ENCODE measurements around the gene SH3RF3.

The SH3RF3 gene

DNA sequence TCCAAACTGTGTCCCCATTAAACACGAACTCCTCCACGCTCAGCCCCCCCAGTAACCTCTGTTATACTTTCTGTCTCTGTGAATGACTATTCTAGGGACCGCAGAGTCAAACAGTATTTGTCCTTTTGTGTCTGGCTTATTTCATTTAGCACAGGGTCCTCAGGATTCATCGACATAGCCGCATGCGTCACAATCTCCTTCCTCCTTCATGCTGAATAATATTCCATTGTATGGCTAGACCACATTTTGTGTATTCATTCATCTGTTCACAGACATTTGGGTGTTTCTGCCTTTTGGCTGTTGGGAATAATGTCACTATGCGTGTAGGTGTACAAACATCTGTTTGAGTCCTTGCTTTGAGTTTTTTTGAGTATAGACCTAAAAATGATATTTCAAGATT lies 80.9 kb downstream of the SH3RF3 start:
- H3K23ac ChIP-seq (ENCODE audit: low read depth, low read length, poor library complexity): no peak overlapping the region
- no peak overlapping the region for H3K4me3 ChIP-seq (ENCODE audit: low read length in 2 of 2)
- no peak overlapping the region for H2AFZ ChIP-seq (ENCODE audit: low read length)
- no peak overlapping the region for H3K18ac ChIP-seq (ENCODE audit: low read length)
- H3K36me3 ChIP-seq (replicated peaks in 1 of 2; ENCODE audit: control insufficient read depth in 2 of 2, insufficient read depth in 2 of 2, low read length in 2 of 2): no peaks in the 10 kb centered on the region
- no peak overlapping the region for H3K14ac ChIP-seq (ENCODE audit: low read length)
- no peaks in the 10 kb centered on the region for H3K4me1 ChIP-seq (ENCODE audit: control insufficient read depth in 2 of 2, insufficient read depth in 1 of 2, low read depth in 1 of 2, low read length in 2 of 2)
- H3K79me1 ChIP-seq (ENCODE audit: low read depth, low read length): no peaks in the 10 kb centered on the region
- no peak overlapping the region for H4K91ac ChIP-seq (ENCODE audit: low read depth, low read length, poor library complexity)
- H2BK15ac ChIP-seq (ENCODE audit: low read length): no peak overlapping the region
- no peak overlapping the region for H2BK120ac ChIP-seq (ENCODE audit: low read depth, low read length)
- no peak overlapping the region for H2AK5ac ChIP-seq (ENCODE audit: low read depth, low read length)
- H2BK5ac ChIP-seq (ENCODE audit: low read length): no peak overlapping the region
- H2BK12ac ChIP-seq (ENCODE audit: low read length): no peak overlapping the region
- no peak overlapping the region for H4K8ac ChIP-seq (ENCODE audit: low read depth, low read length)
- H3K27me3 ChIP-seq (ENCODE audit: control insufficient read depth in 3 of 3, insufficient read depth in 3 of 3, low read depth in 1 of 3, low read length in 3 of 3): no peaks in the 10 kb centered on the region
- WGBS, 2 donors (ENCODE audit: extremely low coverage in 2 of 2, insufficient read length in 2 of 2, insufficient replicate concordance in 1 of 2): no CpG with 5 or more reads among the region's 7 CpGs
- H3K9me3 ChIP-seq (replicated peaks in 1 of 2; ENCODE audit: control insufficient read depth in 2 of 2, insufficient read depth in 1 of 2, low read depth in 1 of 2, low read length in 2 of 2): peaks cover 0 to 6% of the 10 kb centered on the region in 2 donors
- no peak overlapping the region for H3K4me2 ChIP-seq (ENCODE audit: insufficient read depth, low read length, poor library complexity, severe bottlenecking)
- no peak overlapping the region for H3K9ac ChIP-seq (ENCODE audit: low read depth, low read length, poor library complexity)
- H3K4ac ChIP-seq (ENCODE audit: low read length): no peak overlapping the region
- H3K27ac ChIP-seq (replicated peaks; ENCODE audit: low read length): no peak overlapping the region
- DNase-seq (ENCODE audit: low spot score): no peak

DNA sequence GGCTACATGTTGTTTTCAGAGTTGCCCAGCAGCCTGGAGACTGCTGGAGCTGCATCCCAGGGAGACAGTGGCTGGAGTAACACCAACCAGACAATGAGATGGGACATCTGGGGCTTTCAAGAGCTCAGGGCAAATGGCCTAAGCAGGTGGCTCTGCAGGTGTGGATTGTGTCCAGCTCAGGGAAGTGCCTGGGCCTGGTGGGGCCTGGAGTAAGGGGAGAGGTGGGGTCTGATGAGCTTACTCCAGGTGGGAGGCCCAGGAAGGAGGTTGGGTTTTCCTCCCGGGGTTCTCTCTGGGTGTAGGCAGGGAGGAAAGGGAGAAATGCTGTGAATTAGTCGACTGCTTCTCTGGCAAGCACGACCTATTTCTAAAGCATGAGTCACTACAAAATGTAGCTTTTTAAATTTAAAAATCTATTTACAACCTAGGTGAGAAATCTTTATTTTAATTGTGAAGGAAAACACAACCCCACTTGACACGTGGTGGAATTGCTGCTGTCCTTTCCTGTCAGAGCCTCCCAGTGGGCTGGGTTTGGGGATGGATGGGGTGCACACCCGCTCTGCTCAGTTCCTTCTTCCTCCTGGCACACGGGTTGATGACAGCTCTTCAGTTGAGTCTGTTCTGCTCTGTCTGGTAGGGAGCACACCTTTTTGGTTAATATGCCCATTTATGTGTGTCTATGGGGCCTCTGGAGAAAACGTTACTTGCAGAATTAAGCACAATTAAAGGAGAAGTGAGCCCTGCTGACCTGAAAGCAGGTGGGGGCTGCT lies 81.6 kb downstream of the SH3RF3 start:
- Histone ChIP-seq H3K36me3 (replicated peaks in 1 of 2; ENCODE audit: control insufficient read depth in 2 of 2, insufficient read depth in 2 of 2, low read length in 2 of 2) (no peaks in the 10 kb centered on the region), H3K23ac (ENCODE audit: low read depth, low read length, poor library complexity) (no peak overlapping the region), H3K4ac (ENCODE audit: low read length) (no peak overlapping the region), H4K91ac (ENCODE audit: low read depth, low read length, poor library complexity) (no peak overlapping the region), H3K14ac (ENCODE audit: low read length) (no peak overlapping the region), H3K18ac (ENCODE audit: low read length) (no peak overlapping the region), H3K9me3 (replicated peaks in 1 of 2; ENCODE audit: control insufficient read depth in 2 of 2, insufficient read depth in 1 of 2, low read depth in 1 of 2, low read length in 2 of 2) (peaks cover 0 to 6% of the 10 kb centered on the region in 2 donors), H4K8ac (ENCODE audit: low read depth, low read length) (no peak overlapping the region), H2BK5ac (ENCODE audit: low read length) (no peak overlapping the region), H2AFZ (ENCODE audit: low read length) (no peak overlapping the region), H3K79me1 (ENCODE audit: low read depth, low read length) (no peaks in the 10 kb centered on the region), H2AK5ac (ENCODE audit: low read depth, low read length) (no peak overlapping the region), H2BK120ac (ENCODE audit: low read depth, low read length) (no peak overlapping the region), H3K27me3 (ENCODE audit: control insufficient read depth in 3 of 3, insufficient read depth in 3 of 3, low read depth in 1 of 3, low read length in 3 of 3) (no peaks in the 10 kb centered on the region), H3K4me3 (ENCODE audit: low read length in 2 of 2) (no peak overlapping the region), H3K4me1 (ENCODE audit: control insufficient read depth in 2 of 2, insufficient read depth in 1 of 2, low read depth in 1 of 2, low read length in 2 of 2) (no peaks in the 10 kb centered on the region), H3K4me2 (ENCODE audit: insufficient read depth, low read length, poor library complexity, severe bottlenecking) (no peak overlapping the region), H2BK15ac (ENCODE audit: low read length) (no peak overlapping the region), H2BK12ac (ENCODE audit: low read length) (no peak overlapping the region), H3K27ac (replicated peaks; ENCODE audit: low read length) (no peak overlapping the region), H3K9ac (ENCODE audit: low read depth, low read length, poor library complexity) (no peak overlapping the region)
- no peak for DNase-seq (ENCODE audit: low spot score)
- no CpG with 5 or more reads among the region's 7 CpGs for WGBS, 2 donors (ENCODE audit: extremely low coverage in 2 of 2, insufficient read length in 2 of 2, insufficient replicate concordance in 1 of 2)

DNA sequence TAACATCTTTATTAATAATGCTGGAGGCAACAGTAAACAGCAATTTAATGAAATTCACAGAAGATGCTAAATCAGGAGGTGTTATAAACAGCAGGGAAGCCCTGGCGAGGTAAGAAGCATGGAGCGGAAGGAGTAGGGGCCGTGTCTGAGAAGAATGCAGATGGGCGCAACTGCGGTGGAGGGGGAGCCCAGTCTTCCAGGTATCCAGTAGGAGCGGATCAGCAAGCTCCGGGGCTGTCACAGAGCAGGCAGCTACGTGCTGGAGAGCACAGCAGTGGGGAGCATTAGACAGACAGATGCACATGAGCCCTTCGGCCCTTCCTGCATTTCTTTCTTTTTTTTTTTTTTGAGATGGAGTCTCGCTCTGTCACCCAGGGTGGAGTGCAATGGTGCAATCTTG lies 82.3 kb downstream of the SH3RF3 start:
- no peak overlapping the region for H4K8ac ChIP-seq (ENCODE audit: low read depth, low read length)
- peaks cover under 1 to 6% of the 10 kb centered on the region in 2 donors for H3K9me3 ChIP-seq (replicated peaks in 1 of 2; ENCODE audit: control insufficient read depth in 2 of 2, insufficient read depth in 1 of 2, low read depth in 1 of 2, low read length in 2 of 2)
- no peaks in the 10 kb centered on the region for H3K27me3 ChIP-seq (ENCODE audit: control insufficient read depth in 3 of 3, insufficient read depth in 3 of 3, low read depth in 1 of 3, low read length in 3 of 3)
- H2AFZ ChIP-seq (ENCODE audit: low read length): no peak overlapping the region
- no peak overlapping the region for H3K9ac ChIP-seq (ENCODE audit: low read depth, low read length, poor library complexity)
- H3K4me3 ChIP-seq (ENCODE audit: low read length in 2 of 2): no peak overlapping the region
- H2BK15ac ChIP-seq (ENCODE audit: low read length): no peak overlapping the region
- H4K91ac ChIP-seq (ENCODE audit: low read depth, low read length, poor library complexity): no peak overlapping the region
- no peak overlapping the region for H2AK5ac ChIP-seq (ENCODE audit: low read depth, low read length)
- H3K4ac ChIP-seq (ENCODE audit: low read length): no peak overlapping the region
- H3K23ac ChIP-seq (ENCODE audit: low read depth, low read length, poor library complexity): no peak overlapping the region
- H3K27ac ChIP-seq (replicated peaks; ENCODE audit: low read length): no peak overlapping the region
- H3K4me1 ChIP-seq (ENCODE audit: control insufficient read depth in 2 of 2, insufficient read depth in 1 of 2, low read depth in 1 of 2, low read length in 2 of 2): no peaks in the 10 kb centered on the region
- no peak overlapping the region for H3K14ac ChIP-seq (ENCODE audit: low read length)
- no peak overlapping the region for H2BK12ac ChIP-seq (ENCODE audit: low read length)
- no peak overlapping the region for H2BK5ac ChIP-seq (ENCODE audit: low read length)
- no peak overlapping the region for H2BK120ac ChIP-seq (ENCODE audit: low read depth, low read length)
- no peaks in the 10 kb centered on the region for H3K36me3 ChIP-seq (replicated peaks in 1 of 2; ENCODE audit: control insufficient read depth in 2 of 2, insufficient read depth in 2 of 2, low read length in 2 of 2)
- no peak overlapping the region for H3K4me2 ChIP-seq (ENCODE audit: insufficient read depth, low read length, poor library complexity, severe bottlenecking)
- H3K79me1 ChIP-seq (ENCODE audit: low read depth, low read length): no peaks in the 10 kb centered on the region
- H3K18ac ChIP-seq (ENCODE audit: low read length): no peak overlapping the region
- no CpG with 5 or more reads among the region's 10 CpGs for WGBS, 2 donors (ENCODE audit: extremely low coverage in 2 of 2, insufficient read length in 2 of 2, insufficient replicate concordance in 1 of 2)
- DNase-seq (ENCODE audit: low spot score): no peak

DNA sequence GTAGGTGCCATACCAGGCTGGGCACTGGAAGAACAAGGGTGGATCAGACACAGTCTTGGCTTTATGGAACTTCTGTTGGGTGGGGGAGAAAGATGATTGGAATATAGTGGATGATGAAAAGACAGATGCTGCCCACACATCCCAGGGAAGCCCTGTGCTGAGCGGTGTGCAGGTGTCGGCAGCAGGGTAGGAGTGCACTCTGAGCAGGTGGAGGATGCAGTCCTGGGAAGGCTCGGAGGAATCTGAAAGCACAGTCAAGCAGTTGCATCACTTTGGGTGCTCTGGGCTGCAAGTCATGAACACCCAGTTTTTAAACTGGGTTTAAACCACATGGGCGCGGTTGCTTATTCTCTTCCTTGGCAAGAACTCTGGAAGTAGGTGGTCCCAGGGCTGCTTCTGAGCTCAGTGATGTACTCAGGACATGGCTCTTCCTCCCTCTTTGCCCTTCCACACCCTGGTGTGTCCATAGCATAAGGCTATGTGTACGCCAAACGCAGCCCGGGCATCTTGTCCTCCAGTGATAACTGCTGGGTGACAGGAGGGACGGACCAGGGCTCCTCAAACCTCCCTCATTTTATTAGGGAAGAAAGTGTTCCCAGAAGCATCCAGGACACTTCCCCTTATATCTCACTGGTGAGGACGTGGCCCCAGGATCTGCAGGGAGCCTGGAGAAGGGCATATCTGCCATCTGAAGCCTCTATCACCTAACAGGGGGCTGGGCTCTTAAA lies 84.0 kb downstream of the SH3RF3 start:
- Histone ChIP-seq H3K4me3 (ENCODE audit: low read length in 2 of 2) (no peak overlapping the region), H2AFZ (ENCODE audit: low read length) (no peak overlapping the region), H3K79me1 (ENCODE audit: low read depth, low read length) (no peaks in the 10 kb centered on the region), H3K9ac (ENCODE audit: low read depth, low read length, poor library complexity) (no peak overlapping the region), H2BK12ac (ENCODE audit: low read length) (no peak overlapping the region), H3K9me3 (replicated peaks in 1 of 2; ENCODE audit: control insufficient read depth in 2 of 2, insufficient read depth in 1 of 2, low read depth in 1 of 2, low read length in 2 of 2) (peaks cover 1 to 6% of the 10 kb centered on the region in 2 donors), H3K4ac (ENCODE audit: low read length) (no peak overlapping the region), H4K8ac (ENCODE audit: low read depth, low read length) (no peak overlapping the region), H2BK5ac (ENCODE audit: low read length) (no peak overlapping the region), H3K36me3 (replicated peaks in 1 of 2; ENCODE audit: control insufficient read depth in 2 of 2, insufficient read depth in 2 of 2, low read length in 2 of 2) (no peaks in the 10 kb centered on the region), H3K27ac (replicated peaks; ENCODE audit: low read length) (no peak overlapping the region), H3K18ac (ENCODE audit: low read length) (peak overlapping the region; percentile 55), H3K23ac (ENCODE audit: low read depth, low read length, poor library complexity) (no peak overlapping the region), H3K27me3 (ENCODE audit: control insufficient read depth in 3 of 3, insufficient read depth in 3 of 3, low read depth in 1 of 3, low read length in 3 of 3) (no peaks in the 10 kb centered on the region), H3K4me2 (ENCODE audit: insufficient read depth, low read length, poor library complexity, severe bottlenecking) (no peak overlapping the region), H2AK5ac (ENCODE audit: low read depth, low read length) (no peak overlapping the region), H4K91ac (ENCODE audit: low read depth, low read length, poor library complexity) (no peak overlapping the region), H3K14ac (ENCODE audit: low read length) (peak overlapping the region; percentile 32), H2BK120ac (ENCODE audit: low read depth, low read length) (no peak overlapping the region), H3K4me1 (ENCODE audit: control insufficient read depth in 2 of 2, insufficient read depth in 1 of 2, low read depth in 1 of 2, low read length in 2 of 2) (no peaks in the 10 kb centered on the region), H2BK15ac (ENCODE audit: low read length) (no peak overlapping the region)
- no peak for DNase-seq (ENCODE audit: low spot score)
- no CpG with 5 or more reads among the region's 10 CpGs for WGBS, 2 donors (ENCODE audit: extremely low coverage in 2 of 2, insufficient read length in 2 of 2, insufficient replicate concordance in 1 of 2)
